Epidermal melanocyte (primary cell): Measurements from ENCODE around the gene CALM1.

Source experiments
- DNase-seq: peaks from one replicate; pipeline ENCODE4 v3.0.0; 2011; ENCODE audit warnings: low spot score; ENCODE audit not compliant: insufficient read length

Gene CALM1

DNA sequence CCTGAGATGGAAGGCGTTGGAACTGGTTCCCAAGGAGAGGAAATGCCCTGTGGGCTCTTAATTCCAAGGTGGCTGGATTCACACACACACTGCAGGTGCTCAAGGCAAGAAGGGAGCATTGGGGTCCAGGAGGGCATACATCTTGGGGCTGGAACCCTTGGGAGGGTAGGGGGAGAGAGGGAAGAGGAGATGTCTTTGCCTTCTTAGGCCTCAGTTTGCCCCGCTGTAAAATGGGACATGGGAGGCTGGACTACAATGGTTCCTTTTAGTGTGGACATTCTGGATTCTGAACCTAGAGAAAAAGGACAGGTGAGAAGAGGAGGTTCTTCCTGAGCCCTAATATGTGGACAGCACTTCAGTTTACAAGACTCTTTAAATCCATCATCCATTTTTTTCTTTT, 43.8 kb downstream of the CALM1 start:
- DNase-seq = no peak

DNA sequence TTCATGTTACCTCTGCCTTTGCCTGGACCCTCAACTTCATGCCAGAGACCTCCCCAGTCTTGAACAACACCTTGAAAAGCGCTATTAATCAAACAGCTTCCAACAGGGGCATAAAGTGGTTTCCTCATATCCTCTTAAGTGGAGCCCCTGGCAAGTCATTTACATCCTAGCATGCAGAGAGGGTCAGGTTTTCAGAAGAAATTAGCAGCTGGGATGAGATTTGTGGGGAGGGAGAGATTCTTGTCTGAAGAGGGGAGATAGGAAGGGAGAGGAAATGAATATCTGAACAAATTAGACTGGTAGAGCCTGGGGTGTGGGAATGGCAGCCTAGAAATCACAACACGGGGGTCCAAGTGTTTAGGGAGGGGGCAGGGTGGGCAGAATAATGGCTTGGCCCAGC, 45.6 kb downstream of the CALM1 start:
- DNase-seq = no peak

DNA sequence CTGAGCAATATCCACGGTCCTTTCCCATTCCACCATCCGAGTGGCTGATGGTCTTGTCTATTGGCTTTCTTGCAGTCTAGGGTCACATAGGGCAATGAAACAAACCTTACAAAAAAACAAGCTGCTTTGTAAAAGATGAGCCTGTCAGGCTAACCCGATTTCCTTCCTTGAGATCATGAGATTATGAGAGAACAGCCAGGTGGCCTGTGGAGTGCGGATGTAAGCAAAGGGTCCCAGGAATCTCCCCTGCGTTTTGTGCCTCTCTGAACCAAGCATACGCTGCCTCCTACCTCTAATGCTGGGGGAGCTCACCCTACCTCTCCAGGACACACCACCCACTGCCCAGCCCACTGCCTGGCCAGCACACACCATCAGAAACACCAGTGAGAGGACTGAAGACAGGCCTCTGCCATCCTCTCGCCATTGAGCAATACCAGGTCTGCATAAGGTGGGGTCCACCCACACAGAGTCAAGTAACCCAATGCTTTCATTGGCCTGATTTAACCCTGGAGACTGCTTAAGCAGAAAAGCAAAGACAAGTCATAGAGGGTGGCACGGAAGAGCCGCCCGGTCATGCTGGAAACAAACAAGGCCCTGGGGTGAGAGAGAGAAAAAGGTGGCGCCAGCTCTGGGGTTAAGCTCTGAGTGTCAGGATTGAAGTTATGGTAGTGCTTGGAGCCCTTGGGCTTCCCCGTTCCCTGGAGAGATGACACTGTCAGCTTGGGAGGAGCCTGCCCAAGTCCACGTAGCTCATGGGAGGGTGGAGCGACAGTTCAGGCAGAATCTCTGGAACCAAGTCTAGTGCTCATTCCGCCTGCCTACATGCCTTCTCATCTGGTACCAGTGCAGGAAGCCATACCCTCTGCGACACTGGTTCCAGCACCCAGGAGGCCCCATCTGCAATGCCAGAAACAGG, 46.6 kb downstream of the CALM1 start:
- DNase-seq = no peak

DNA sequence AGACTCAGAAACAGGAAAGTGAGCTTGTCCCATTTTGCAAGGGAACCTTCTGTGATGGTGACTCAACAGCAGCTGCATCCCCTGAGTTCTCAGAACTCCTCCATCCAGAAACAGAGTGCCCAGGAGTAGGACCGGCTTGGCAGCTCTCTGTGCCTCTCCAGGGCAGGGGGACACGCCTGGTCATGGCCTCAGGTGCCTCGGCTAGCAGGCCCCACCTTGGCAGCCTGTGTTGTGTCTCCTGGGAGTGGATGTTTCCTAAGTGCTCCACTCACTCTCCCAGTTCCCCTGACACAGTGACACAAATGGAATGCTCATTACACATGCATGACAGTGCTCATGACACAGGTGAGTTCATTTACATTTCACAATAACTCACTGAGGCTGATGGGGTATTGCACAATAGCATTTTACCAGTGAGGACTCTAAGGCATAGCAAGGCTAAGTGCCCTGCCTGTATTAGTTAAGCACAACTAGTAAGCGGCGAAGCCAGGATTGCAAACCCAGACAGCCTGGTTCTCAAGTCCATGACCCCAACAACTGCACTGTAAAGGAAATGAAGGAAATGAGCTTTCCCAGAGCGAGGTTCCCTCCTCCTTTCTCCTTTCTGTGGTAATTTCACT, 47.4 kb downstream of the CALM1 start:
- DNase-seq = no peak

- no peak for DNase-seq
Observed at GRCh38 chr14:90445011-90445410, 48.2 kb downstream of the CALM1 start.

DNA sequence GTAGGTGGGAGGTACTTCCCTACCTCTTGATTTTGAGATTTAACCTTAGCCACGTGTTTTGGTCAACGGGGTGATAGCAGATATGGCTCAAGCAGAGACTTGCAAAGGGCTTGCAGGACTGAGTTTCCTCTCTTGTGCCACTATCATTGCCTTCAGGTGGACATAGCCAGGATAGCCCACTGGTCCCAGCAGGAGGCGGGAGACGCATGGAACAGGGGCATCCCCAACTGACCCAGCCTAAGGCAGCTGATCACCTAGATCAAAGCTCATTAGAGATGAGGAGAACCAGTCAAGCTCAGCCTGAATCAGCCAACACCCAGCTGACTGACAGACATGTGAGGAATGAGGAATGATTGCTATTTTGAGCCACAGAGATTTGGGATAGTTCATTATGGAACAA, 49.6 kb downstream of the CALM1 start:
- no peak for DNase-seq

DNA sequence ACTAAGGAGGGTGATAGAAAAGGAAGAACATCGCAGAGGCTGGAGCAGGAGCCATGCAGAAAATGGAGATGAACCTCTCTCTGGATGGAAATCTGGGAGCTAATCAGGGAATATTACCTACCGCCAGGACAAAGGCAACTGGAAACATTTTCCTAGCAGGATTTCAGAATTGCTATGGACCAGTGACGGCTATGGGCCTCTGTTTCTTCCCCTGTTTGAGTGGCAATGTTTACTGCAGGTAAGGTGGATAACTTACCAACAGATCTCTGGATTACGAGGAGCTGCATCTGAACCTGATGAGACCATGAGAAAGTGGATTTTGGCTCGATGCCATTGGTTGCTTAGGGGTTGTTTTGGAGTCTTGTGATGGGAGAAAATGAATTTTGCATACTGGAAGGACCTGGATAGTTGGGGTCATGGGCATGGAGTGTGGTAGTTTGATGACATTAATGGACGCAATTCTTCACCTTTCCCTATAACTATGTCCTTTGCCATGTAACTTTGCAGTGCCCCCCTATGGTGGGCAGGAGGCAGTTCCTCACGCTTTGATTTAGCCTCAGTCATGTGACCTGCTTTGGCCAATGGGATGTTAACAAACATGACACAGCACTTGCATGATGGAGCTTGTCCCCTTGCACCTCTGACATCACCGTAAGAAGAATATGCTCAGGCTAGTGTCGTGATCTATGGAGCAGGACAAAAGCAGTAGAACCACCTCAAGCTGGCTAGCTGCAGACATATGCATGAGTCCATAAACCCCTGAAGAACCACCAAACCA, 51.1 kb downstream of the CALM1 start:
- DNase-seq = no peak

DNA sequence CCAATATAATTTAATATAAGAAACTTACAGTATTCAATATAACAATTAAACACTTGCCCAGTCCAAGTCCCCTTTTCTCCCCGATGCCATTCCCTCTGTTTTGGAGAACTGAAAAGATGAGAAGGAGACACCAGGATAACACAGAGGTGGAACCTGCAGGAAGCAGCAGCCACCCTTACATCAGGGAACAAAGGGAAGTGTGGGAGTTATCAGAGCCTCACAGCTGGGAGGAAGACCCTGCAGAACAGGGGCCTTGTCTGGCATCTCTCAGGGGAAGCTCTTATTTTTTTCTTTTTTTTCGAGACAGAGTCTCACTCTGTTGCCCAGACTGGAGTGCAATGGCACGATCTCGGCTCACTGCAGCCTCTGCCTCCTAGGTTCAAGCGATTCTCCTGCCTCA, 52.6 kb downstream of the CALM1 start:
- no peak for DNase-seq

DNA sequence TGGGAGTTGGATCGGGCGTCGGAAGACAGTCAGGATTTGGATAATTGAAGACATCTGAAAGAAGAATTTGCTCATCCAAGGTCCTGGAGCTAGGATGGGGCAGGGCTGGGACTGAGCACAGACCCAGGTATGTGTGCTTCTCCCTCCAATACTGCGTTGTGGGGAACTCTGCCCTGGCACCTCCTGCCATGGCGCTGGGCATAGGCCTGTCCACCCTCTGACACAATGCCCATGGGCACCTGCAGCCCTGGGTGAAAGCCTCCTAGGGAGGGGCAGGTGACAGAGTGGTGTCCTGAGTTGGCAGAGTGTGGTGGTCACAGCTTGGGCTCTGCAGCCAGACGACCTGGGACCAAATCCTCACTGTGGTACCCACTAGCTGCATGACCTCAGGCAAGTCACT, 53.3 kb downstream of the CALM1 start:
- DNase-seq = no peak

- DNase-seq = no peak
Observed at GRCh38 chr14:90450667-90451066, 53.8 kb downstream of the CALM1 start.

GRCh38 chr14:90451443-90451842, 54.6 kb downstream of the CALM1 start:
- DNase-seq = no peak

DNA sequence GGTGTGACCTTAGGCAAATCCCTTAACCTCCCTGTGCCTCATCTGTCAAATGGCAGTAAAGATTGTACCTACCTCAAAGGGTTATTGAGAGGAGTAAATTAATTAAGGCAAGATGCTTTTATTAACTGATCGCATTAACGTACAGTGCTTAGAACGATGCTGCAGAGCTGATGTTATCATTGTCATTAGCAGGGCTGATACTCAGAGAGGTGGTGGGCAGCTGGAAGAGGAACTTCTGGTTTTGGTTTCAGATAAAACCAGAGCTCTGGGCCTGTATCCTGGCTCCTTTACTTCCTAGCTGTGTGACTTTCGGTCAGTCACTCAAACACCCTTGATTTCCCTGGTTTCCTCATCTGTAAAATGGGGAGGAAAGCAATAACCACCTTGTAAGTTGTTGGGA, 55.1 kb downstream of the CALM1 start:
- no peak for DNase-seq

DNA sequence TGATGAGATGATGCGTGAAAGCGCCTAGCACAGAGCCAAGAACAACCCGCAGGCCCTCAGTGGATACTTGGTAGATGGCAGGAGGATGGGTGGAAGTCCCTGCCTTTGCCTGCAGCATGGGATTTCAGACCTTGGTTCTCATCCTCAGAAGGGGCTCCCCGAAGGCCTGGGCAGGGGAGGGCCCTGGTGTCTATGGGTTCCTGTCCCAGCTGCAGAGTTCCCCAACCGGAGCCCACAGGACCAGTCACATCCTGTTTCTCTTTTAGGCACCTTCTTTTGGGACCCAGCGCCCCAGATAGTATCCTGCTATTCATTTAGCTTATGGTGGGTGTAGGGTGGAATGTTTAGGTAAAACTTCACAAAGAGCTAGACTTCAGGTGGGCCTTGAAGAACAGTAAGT, 55.5 kb downstream of the CALM1 start:
- DNase-seq = no peak

DNA sequence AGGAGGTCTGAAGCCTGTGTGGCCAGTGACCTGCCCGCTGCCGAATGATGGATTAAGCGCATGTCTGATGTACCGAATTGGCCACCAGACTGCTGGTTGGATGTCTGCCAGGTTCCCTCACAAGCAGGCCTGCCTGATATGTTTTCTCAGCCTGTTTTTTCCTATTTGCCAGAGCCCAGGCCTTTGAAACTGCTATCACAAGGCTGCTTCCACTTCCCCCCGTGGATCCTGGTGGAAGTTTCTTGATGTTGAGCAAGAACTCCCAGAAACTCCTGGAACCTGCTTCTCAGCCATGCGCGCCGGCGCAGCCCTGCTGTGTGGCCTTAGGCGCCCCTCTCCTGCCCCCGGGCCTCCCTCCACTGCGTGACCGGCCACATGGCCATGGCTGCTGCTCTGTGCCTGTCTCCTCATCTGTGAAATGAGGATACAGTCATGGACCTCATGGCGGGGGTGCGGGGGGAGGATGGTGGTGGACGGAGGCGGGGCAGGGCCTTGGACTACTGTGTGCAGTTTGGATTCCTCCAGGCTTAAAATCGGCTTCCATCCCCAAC, 56.6 kb downstream of the CALM1 start:
- DNase-seq = no peak

DNA sequence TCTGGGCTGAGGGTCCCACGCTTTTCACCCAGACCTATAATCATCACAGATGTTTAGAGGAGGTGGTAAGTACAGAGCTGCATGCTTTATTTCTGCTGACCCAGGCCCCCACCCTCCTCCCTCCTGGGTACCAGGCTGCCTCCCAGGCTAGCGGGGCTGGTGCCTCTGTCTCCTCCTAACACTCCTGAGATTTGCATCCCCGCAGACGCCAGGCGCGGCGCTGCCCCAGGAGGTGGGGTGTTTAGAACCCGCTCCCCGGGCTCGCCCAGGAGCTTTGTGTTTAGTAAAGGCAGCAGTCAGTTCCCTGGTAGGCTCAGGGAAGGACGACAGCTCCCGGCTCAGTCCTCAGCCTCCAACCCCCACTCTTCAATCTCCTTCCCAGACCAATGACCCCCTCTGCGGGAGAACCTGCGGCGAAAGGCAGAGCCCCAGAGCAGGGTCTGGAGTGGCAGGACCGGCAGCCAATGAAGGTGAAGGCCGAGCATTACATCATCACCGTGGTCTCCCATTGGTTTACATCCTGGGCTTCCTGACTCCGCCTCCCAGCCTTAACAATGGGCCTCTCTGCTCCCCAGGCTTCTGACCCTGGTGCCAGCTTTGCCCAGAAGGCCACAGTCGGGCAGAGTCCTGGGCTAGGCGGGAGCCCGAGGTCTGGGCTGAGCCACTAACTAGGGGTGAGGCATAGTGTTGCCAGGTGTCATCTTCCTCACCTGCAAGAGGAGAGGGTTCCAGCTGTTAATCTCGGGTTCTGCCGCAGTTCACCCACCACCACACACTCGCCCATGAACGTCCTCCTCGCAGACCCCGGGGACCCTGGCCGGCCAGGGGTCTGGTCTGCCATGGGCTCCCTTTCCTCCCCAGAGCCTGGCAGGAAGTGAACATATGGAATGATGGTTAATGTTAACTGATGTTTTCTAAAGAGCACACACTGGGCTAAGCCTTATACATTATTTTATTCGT, 57.5 kb downstream of the CALM1 start:
- DNase-seq = peak; percentile 82

DNA sequence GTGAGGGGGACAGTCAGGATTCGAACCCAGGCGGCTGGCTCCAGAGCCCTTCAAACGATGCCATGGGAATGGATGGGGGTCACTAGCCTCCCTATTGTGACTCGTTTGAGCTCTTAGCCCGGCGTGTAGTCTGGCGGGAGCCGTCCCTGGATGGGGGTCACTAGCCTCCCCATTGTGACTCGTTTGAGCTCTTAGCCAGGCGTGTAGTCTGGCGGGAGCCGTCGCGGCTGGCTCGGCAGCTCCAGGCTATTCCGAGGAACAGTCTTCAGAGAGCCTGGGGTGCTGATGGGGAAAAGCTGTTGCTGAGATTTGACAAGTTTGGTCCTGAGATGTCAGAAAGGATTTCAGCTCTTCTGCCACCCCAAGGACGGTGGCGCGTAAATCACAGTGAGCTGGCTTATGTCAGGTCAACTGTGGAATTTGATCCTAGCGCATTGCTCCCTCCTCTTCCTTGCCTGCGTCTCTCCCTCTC, 58.3 kb downstream of the CALM1 start:
- no peak for DNase-seq

- DNase-seq = no peak
Observed at GRCh38 chr14:90456551-90456950, 59.7 kb downstream of the CALM1 start.

- no peak for DNase-seq
Observed at GRCh38 chr14:90457186-90457585, 60.4 kb downstream of the CALM1 start.
